ENCODE measurements around the gene FAM229A.

DNA sequence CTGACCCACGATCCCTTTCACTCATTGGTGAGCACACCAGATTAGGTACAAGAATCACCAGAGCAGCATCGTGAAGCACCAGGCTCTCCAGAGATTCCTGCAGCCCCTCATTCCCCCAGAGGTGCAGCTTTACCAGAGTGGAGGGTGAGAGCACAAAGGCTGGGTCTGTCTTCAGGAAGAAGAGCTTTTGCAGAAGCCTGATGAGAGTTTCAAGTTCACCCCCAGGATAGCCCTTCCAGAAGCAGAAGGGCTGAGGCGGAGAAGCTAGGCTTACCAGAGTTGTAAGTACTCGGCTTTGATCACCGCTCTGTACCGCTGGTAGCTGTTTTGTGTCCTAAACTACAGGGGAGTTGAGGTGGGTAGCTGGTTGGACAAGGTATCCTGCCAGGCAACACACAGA is 3.2 kb upstream of the FAM229A start:
- no peak for TF ChIP-seq EP300 (IDR thresholded peaks at IDR 0.05)
- TF ChIP-seq, protein P1, sequence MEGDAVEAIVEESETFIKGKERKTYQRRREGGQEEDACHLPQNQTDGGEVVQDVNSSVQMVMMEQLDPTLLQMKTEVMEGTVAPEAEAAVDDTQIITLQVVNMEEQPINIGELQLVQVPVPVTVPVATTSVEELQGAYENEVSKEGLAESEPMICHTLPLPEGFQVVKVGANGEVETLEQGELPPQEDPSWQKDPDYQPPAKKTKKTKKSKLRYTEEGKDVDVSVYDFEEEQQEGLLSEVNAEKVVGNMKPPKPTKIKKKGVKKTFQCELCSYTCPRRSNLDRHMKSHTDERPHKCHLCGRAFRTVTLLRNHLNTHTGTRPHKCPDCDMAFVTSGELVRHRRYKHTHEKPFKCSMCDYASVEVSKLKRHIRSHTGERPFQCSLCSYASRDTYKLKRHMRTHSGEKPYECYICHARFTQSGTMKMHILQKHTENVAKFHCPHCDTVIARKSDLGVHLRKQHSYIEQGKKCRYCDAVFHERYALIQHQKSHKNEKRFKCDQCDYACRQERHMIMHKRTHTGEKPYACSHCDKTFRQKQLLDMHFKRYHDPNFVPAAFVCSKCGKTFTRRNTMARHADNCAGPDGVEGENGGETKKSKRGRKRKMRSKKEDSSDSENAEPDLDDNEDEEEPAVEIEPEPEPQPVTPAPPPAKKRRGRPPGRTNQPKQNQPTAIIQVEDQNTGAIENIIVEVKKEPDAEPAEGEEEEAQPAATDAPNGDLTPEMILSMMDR (IDR thresholded peaks at IDR 0.05): no peak

Measured in sigmoid colon (tissue), 4 donors.